HCT116 (cell line): ENCODE results near the gene ETV7. TPM values are rescaled to one million over a fixed set of nuclear protein-coding genes. Genes with fewer than 3 reads are reported as not detected.

Source experiments
- ATAC-seq: fragments of 200-7000 bp; cut with Tn5 transposase; 2 replicates; pipeline ENCODE4 v1.9.1; 2020; ENCODE audit warnings: mild to moderate bottlenecking, moderate library complexity
- BruUV-seq: library from RNA; stranded (reverse); fragments of 400-500 nt; replicated peaks from 2 replicates; lab custom pipeline; 2021; lab: Mats Ljungman, UMichigan
- CTCF ChIA-PET: fragments of 300-600 bp; sonication (Branson Sonifier 250); formaldehyde crosslinking; loops from one replicate; lab custom pipeline; 2021; ENCODE audit warnings: antibody characterized with exemption; lab: Charles Lee
- POLR2A ChIA-PET: fragments of 300-600, 350-600 bp; sonication (Branson Sonifier 250); formaldehyde crosslinking; loops from one replicate; lab custom pipeline; 2021; ENCODE audit warnings: antibody characterized with exemption; lab: Charles Lee
- RAD21 ChIA-PET, 2 experiments: fragments of 300-600 bp; sonication (Branson Sonifier 250); formaldehyde crosslinking; loops; one replicate each; lab custom pipeline; 2023; ENCODE audit warnings: low total read pairs in 2 of 2; ENCODE audit not compliant: uncharacterized antibody in 2 of 2, unreplicated experiment in 2 of 2, low non-redundant PET in 1 of 2; lab: Charles Lee
- DNase-seq: peaks from one replicate; pipeline ENCODE4 v3.0.0-alpha.2; 2010; ENCODE audit warnings: low read depth, low spot score
- H2AFZ ChIP-seq: fragments of 200-600 bp; shearing (Covaris generic), sonication (generic); 2 replicates; pipeline ENCODE4 v1.6.1; 2017; ENCODE audit warnings: low read depth, mixed run types, mixed read lengths, antibody characterized with exemption, low read length; ENCODE audit not compliant: poor library complexity, severe bottlenecking
- H3K27ac ChIP-seq: 2 replicates; pipeline ENCODE4 v1.5.1; 2012; ENCODE audit warnings: low read depth, low read length
- H3K27me3 ChIP-seq: fragments of 200-600 bp; sonication (generic); 2 replicates; pipeline ENCODE4 v1.6.1; 2016; ENCODE audit warnings: mixed run types, low read length, mixed read lengths; ENCODE audit not compliant: insufficient read depth
- H3K36me3 ChIP-seq, 2 experiments: fragments of 200-500 bp in 1 of 2; fragments of 200-600 bp in 1 of 2; sonication (Bioruptor generic) in 1 of 2; sonication (generic) in 1 of 2; 2 replicates each; pipeline versions ENCODE4 v1.5.1 to v1.6.1; 2014 to 2016; ENCODE audit warnings: low read length in 2 of 2, inconsistent platforms in 1 of 2, mixed read lengths in 1 of 2, mixed run types in 1 of 2; ENCODE audit not compliant: insufficient read depth in 2 of 2, control insufficient read depth in 1 of 2
- H3K4me1 ChIP-seq, 2 experiments: fragments of 200-600 bp in 1 of 2; sonication (generic) in 1 of 2; 2 replicates each; pipeline versions ENCODE4 v1.5.1 to v1.6.1; 2012 to 2017; ENCODE audit warnings: low read length in 2 of 2, inconsistent platforms in 1 of 2, mild to moderate bottlenecking in 1 of 2, mixed read lengths in 1 of 2, mixed run types in 1 of 2, moderate library complexity in 1 of 2; ENCODE audit not compliant: insufficient read depth in 2 of 2, control insufficient read depth in 1 of 2
- H3K4me2 ChIP-seq: fragments of 200-600 bp; sonication (generic); 2 replicates; pipeline ENCODE4 v1.6.1; 2017; ENCODE audit warnings: mixed run types, low read length, mixed read lengths
- H3K4me3 ChIP-seq, 2 experiments: fragments of 200-600 bp in 1 of 2; sonication (generic) in 1 of 2; replicated peaks in 1 of 2; 2 replicates each; pipeline ENCODE4 v1.5.1; 2011 to 2016; ENCODE audit warnings: low read length in 2 of 2, control low read depth in 1 of 2, low read depth in 1 of 2, mild to moderate bottlenecking in 1 of 2, mixed read lengths in 1 of 2, mixed run types in 1 of 2
- H3K79me2 ChIP-seq: fragments of 200-600 bp; sonication (generic); 2 replicates; pipeline ENCODE4 v1.6.1; 2017; ENCODE audit warnings: mild to moderate bottlenecking, mixed run types, low read length, moderate library complexity, mixed read lengths; ENCODE audit not compliant: insufficient read depth
- H3K9ac ChIP-seq: fragments of 200-600 bp; sonication (generic); 2 replicates; pipeline ENCODE4 v1.6.1; 2016; ENCODE audit warnings: low read length, mixed read lengths
- H3K9me2 ChIP-seq: fragments of 200-600 bp; sonication (generic), shearing (Covaris generic); 2 replicates; pipeline ENCODE4 v1.6.1; 2017; ENCODE audit warnings: mixed run types, mild to moderate bottlenecking, moderate library complexity; ENCODE audit not compliant: insufficient read depth
- H3K9me3 ChIP-seq, 2 experiments: fragments of 200-500 bp in 1 of 2; fragments of 200-600 bp in 1 of 2; sonication (Bioruptor generic) in 1 of 2; sonication (generic) in 1 of 2; 2 replicates each; pipeline ENCODE4 v1.6.1; 2014 to 2017; ENCODE audit warnings: low read length in 2 of 2, mixed read lengths in 2 of 2, inconsistent platforms in 1 of 2, low read depth in 1 of 2, mild to moderate bottlenecking in 1 of 2, mixed run types in 1 of 2, moderate library complexity in 1 of 2; ENCODE audit not compliant: control insufficient read depth in 1 of 2, insufficient read depth in 1 of 2
- H4K20me1 ChIP-seq: fragments of 200-600 bp; sonication (generic), shearing (Covaris generic); 2 replicates; pipeline ENCODE4 v1.6.1; 2017; ENCODE audit warnings: mixed run types, mild to moderate bottlenecking, moderate library complexity; ENCODE audit not compliant: insufficient read depth
- EGR1 ChIP-seq: IDR thresholded peaks from 2 replicates; pipeline ENCODE4 v1.6.1; 2012; ENCODE audit warnings: low read depth
- FOSL1 ChIP-seq: IDR thresholded peaks from 2 replicates; pipeline ENCODE4 v1.6.1; 2012; ENCODE audit warnings: low read depth
- RAD21 ChIP-seq: IDR thresholded peaks from 2 replicates; pipeline ENCODE4 v1.6.1; 2012; ENCODE audit warnings: low read depth, mild to moderate bottlenecking
- SIN3A ChIP-seq: IDR thresholded peaks from 2 replicates; pipeline ENCODE4 v1.6.1; 2012; ENCODE audit warnings: low read depth
- SRF ChIP-seq: IDR thresholded peaks from 2 replicates; pipeline ENCODE4 v1.6.1; 2012; ENCODE audit warnings: low read depth
- TCF7L2 ChIP-seq: IDR thresholded peaks from 2 replicates; pipeline ENCODE4 v1.7.0; 2011; ENCODE audit warnings: borderline replicate concordance, inconsistent platforms; ENCODE audit not compliant: insufficient read depth, insufficient read length; ENCODE audit errors: extremely low read depth
- intact Hi-C: fragments of 100-400 bp; cut with micrococcal nuclease; formaldehyde crosslinking; loops from 2 replicates; pipeline ENCODE4 v1.10.0; 2022
- total RNA-seq: library from RNA; stranded (reverse); gene quantifications from one replicate; pipeline ENCODE4 v1.2.1, GENCODE V29; 2021; ENCODE audit not compliant: unreplicated experiment
- TF ChIP-seq, protein P1 (sequence below): IDR thresholded peaks from 2 replicates; pipeline ENCODE4 v1.6.1; 2012; ENCODE audit warnings: low read depth
- TF ChIP-seq, protein P2 (sequence below), 3 experiments: fragments of 200-600 bp in 1 of 3; sonication (generic) in 1 of 3; IDR thresholded peaks in 2 of 3; conservative IDR thresholded peaks in 1 of 3; 2 replicates each; pipeline ENCODE4 v1.5.1; 2012 to 2017; ENCODE audit warnings: low read depth in 2 of 3, low read length in 2 of 3, antibody characterized with exemption in 1 of 3, borderline replicate concordance in 1 of 3, control low read depth in 1 of 3, mild to moderate bottlenecking in 1 of 3, mixed read lengths in 1 of 3, mixed run types in 1 of 3, moderate library complexity in 1 of 3; ENCODE audit not compliant: insufficient read depth in 1 of 3

ETV7 gene
- total RNA-seq, 1 experiment from 2014 or later: 1.0 TPM

DNA sequence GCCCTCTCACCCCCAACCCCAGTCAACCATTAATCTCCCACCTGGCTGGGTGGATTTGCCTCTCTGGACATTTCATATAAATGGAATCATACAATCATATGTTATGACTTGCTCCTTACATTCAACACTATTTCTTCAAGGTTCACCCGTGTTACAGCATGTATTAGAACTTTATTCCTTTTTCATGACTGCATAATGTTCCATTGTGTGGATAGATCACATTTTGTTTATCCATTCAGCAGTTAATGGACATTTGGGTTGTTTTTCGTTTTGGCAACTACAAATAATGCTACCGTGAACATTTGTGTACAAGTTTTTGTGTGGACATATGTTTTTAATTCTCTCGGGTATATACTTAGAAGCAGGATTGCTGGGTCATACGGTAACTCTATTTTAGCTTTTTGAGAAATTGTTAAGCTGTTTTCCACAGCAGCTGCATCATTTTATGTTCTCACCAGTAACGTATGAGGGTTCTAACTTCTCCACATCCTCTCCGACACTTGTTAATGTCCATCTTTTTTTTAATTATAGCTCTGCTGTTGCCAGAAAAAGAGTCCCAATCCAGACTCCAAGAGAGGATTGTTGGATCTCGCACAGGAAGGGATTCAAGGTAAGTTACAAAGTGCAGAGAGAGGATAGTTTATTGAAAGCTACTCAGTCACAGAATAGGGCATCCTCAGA, 34.9 kb downstream of the ETV7 start (continued):
- TF ChIP-seq, protein P1, sequence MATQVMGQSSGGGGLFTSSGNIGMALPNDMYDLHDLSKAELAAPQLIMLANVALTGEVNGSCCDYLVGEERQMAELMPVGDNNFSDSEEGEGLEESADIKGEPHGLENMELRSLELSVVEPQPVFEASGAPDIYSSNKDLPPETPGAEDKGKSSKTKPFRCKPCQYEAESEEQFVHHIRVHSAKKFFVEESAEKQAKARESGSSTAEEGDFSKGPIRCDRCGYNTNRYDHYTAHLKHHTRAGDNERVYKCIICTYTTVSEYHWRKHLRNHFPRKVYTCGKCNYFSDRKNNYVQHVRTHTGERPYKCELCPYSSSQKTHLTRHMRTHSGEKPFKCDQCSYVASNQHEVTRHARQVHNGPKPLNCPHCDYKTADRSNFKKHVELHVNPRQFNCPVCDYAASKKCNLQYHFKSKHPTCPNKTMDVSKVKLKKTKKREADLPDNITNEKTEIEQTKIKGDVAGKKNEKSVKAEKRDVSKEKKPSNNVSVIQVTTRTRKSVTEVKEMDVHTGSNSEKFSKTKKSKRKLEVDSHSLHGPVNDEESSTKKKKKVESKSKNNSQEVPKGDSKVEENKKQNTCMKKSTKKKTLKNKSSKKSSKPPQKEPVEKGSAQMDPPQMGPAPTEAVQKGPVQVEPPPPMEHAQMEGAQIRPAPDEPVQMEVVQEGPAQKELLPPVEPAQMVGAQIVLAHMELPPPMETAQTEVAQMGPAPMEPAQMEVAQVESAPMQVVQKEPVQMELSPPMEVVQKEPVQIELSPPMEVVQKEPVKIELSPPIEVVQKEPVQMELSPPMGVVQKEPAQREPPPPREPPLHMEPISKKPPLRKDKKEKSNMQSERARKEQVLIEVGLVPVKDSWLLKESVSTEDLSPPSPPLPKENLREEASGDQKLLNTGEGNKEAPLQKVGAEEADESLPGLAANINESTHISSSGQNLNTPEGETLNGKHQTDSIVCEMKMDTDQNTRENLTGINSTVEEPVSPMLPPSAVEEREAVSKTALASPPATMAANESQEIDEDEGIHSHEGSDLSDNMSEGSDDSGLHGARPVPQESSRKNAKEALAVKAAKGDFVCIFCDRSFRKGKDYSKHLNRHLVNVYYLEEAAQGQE: no peak
- TF ChIP-seq RAD21: no peak
- TF ChIP-seq SIN3A: no peak
- no peak for TF ChIP-seq EGR1
- TF ChIP-seq, all 23 proteins: peak for 0

DNA sequence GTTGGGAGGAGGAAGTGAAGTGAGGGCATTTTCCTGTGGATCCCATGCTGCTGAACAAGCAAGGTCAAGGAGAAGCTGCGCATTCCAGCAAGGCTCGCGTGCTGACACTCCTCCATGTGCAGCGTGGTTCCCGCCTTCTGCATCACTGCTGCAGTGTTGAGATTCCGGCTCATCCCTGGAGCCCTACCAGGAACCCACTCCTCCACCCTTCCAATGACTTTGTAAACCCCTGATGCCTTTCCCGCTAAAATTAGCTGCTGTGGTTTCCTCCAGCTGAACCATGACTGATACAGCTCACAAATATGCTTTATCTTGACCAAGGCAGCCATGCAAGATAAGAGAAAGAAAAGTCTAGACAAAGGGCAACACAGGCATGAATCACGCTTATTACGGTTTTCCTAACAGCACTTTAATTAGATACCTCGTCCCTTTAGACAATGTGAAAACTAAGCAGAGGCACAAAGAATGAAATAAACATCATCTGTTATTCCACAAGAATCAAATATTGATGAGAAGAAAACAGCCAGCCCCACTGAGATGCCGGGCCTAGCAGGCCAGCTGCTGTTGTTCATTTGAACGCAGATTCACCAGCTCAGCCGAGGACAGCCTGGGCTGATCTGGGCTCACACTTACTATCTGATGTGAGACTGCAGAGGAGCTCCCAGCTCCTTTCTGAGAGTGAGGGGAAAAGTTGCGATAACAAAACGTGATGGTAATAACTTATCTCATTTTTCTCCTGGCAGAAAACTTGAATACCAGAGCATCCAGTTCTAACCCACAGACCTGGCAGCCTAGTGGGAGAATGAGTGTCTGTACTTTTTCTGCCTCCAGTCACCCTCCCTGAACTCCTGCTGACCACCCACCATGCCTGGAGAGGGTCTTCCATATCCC, 36.5 kb downstream of the ETV7 start:
- peaks cover 0 to 10% of the 10 kb centered on the region in 2 experiments; a peak in 1 of 4 replicates for H3K4me1 ChIP-seq
- peak; percentile 27; the same call in 1 of the 2 replicates for ATAC-seq
- H3K9me2 ChIP-seq: no peaks in the 10 kb centered on the region
- no peak overlapping the region for H3K9ac ChIP-seq
- H3K27me3 ChIP-seq: no peaks in the 10 kb centered on the region
- H3K27ac ChIP-seq: no peak overlapping the region
- H3K4me2 ChIP-seq: peak overlapping the region; percentile 9; the same call in 1 of the 2 replicates
- POLR2A ChIA-PET: no interaction called here
- no peak overlapping the region for H3K4me3 ChIP-seq
- H3K9me3 ChIP-seq: peaks cover 0 to 5% of the 10 kb centered on the region in 2 experiments; a peak in 1 of 4 replicates
- TF ChIP-seq TCF7L2: no peak
- TF ChIP-seq FOSL1: no peak
- TF ChIP-seq, protein P2, sequence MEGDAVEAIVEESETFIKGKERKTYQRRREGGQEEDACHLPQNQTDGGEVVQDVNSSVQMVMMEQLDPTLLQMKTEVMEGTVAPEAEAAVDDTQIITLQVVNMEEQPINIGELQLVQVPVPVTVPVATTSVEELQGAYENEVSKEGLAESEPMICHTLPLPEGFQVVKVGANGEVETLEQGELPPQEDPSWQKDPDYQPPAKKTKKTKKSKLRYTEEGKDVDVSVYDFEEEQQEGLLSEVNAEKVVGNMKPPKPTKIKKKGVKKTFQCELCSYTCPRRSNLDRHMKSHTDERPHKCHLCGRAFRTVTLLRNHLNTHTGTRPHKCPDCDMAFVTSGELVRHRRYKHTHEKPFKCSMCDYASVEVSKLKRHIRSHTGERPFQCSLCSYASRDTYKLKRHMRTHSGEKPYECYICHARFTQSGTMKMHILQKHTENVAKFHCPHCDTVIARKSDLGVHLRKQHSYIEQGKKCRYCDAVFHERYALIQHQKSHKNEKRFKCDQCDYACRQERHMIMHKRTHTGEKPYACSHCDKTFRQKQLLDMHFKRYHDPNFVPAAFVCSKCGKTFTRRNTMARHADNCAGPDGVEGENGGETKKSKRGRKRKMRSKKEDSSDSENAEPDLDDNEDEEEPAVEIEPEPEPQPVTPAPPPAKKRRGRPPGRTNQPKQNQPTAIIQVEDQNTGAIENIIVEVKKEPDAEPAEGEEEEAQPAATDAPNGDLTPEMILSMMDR (IDR thresholded peaks at IDR 0.05 in 2 of 3, conservative IDR thresholded peaks at IDR 0.05 in 1 of 3; ENCODE audit: borderline replicate concordance in 1 of 3, insufficient read depth in 1 of 3, low read depth in 2 of 3, low read length in 2 of 3): no peak
- no peak for TF ChIP-seq SRF
- no peak for DNase-seq
- BruUV-seq: no TSS peak
- intact Hi-C loops: no loop called here
- no peaks in the 10 kb centered on the region for H3K79me2 ChIP-seq
- CTCF ChIA-PET: interaction anchor here (1.1 kb wide), 1 partner anchor 10 kb away, joined by 3 read pairs; no protein-coding TSS in a partner anchor
- H2AFZ ChIP-seq: no peak overlapping the region
- no peaks in the 10 kb centered on the region for H3K36me3 ChIP-seq
- RAD21 ChIA-PET: no interaction called here
- H4K20me1 ChIP-seq: no peaks in the 10 kb centered on the region
